Effector memory CD8-positive, alpha-beta T cell (primary cell): ENCODE data around the gene MEMO1.
"Not testable (repeated sequence)": the region's sequence is repeated elsewhere in the genome, so short reads cannot be mapped to it uniquely, and the experiment has no call there.

Experiments
- ATAC-seq: fragments of 150-1000 bp; cut with Tn5 transposase; replicated peaks from 2 replicates; pipeline ENCODE4 v1.10.0; 2021; ENCODE audit warnings: mild to moderate bottlenecking, moderate library complexity
- DNase-seq, 3 experiments: peaks; one replicate each; pipeline ENCODE4 v3.0.0; 2021
- H3K27ac Mint-ChIP-seq, 2 donors: one replicate each; pipeline ENCODE4 v1.8.0; 2022; ENCODE audit warnings: mild to moderate bottlenecking in 2 of 2, mixed read lengths in 2 of 2, moderate library complexity in 2 of 2
- H3K27me3 Mint-ChIP-seq, 2 donors: one replicate each; pipeline ENCODE4 v1.8.0; 2022; ENCODE audit warnings: mixed read lengths in 2 of 2
- H3K36me3 Mint-ChIP-seq: one replicate; pipeline ENCODE4 v1.8.0; 2022; ENCODE audit warnings: mild to moderate bottlenecking, moderate library complexity, mixed read lengths; ENCODE audit not compliant: insufficient read depth
- H3K4me1 Mint-ChIP-seq, 2 donors: one replicate each; pipeline ENCODE4 v1.8.0; 2022; ENCODE audit warnings: low read depth in 2 of 2, mixed read lengths in 2 of 2
- H3K4me3 Mint-ChIP-seq, 2 donors: one replicate each; pipeline ENCODE4 v1.8.0; 2022; ENCODE audit warnings: mild to moderate bottlenecking in 2 of 2, mixed read lengths in 2 of 2, moderate library complexity in 2 of 2
- H3K9me3 Mint-ChIP-seq, 2 donors: one replicate each; pipeline ENCODE4 v1.8.0; 2022; ENCODE audit warnings: mixed read lengths in 2 of 2

Gene MEMO1

GRCh38 chr2:31937741-31938140 is 73.1 kb downstream of the MEMO1 start:
- Mint-ChIP-seq H3K4me3 (no peak overlapping the region), H3K36me3 (peaks cover 4% of the 10 kb centered on the region), H3K9me3 (no peaks in the 10 kb centered on the region), H3K4me1 (peaks cover 5 to 7% of the 10 kb centered on the region in 2 donors), H3K27ac (no peak overlapping the region), H3K27me3 (no peaks in the 10 kb centered on the region)
- no peak for ATAC-seq
- no peak for DNase-seq

- DNase-seq: no peak
- no peak overlapping the region for H3K27ac Mint-ChIP-seq
Observed at GRCh38 chr2:31935370-31935769, 75.4 kb downstream of the MEMO1 start.

DNA sequence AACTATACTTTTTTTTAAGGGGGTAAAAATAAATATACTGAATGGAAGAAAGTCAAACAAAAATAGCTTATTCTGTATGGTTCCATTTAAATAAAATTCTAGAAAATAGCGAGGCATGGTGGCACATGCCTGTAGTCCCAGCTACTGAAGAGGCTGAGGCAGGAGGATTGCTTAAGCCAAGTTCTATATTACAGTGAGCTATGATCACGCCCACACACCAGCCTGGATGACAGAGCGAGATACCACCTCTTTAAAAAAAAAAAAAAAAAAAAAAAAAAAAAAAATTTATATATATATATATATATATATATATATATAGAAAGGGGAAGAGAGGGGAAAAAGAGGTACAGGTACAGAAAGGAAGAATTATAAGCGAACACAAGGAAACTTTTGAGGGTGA is 77.7 kb downstream of the MEMO1 start:
- no peaks in the 10 kb centered on the region for H3K9me3 Mint-ChIP-seq
- H3K27ac Mint-ChIP-seq: peak overlapping the region; percentile 54 to 89
- peaks cover 6 to 11% of the 10 kb centered on the region in 2 donors for H3K4me1 Mint-ChIP-seq
- H3K36me3 Mint-ChIP-seq: no peaks in the 10 kb centered on the region
- ATAC-seq (no peak), DNase-seq (no peak)
- H3K4me3 Mint-ChIP-seq: no peak overlapping the region
- no peaks in the 10 kb centered on the region for H3K27me3 Mint-ChIP-seq

More at GRCh38 chr2:31935370-31935769, 75.4 kb downstream of the MEMO1 start:
- ATAC-seq: no peak
- H3K4me1 Mint-ChIP-seq: peaks cover 6 to 11% of the 10 kb centered on the region in 2 donors
- H3K9me3 Mint-ChIP-seq: no peaks in the 10 kb centered on the region
- no peaks in the 10 kb centered on the region for H3K36me3 Mint-ChIP-seq
- no peaks in the 10 kb centered on the region for H3K27me3 Mint-ChIP-seq
- no peak overlapping the region for H3K4me3 Mint-ChIP-seq

DNA sequence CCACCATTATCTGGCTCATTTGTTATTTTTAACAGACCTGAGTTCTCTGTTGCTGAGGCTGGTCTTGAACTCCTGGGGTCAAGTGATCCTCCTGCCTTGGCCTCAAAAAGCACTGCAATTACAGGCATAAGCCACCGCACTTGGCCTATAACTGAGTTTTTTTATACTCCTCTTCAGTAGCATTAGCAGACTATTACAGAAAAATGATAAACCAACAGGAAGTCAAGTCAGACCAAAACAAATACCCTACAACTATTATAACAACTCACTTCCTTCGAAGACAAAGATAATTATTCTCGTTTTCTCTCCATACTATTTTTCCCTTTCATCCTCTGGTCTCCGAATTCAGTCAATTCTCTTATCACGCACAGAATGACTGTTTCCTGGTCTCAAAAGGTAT is 78.2 kb downstream of the MEMO1 start:
- Mint-ChIP-seq H3K27me3 (no peaks in the 10 kb centered on the region), H3K9me3 (no peaks in the 10 kb centered on the region), H3K4me3 (no peak overlapping the region), H3K36me3 (no peaks in the 10 kb centered on the region), H3K27ac (peak overlapping the region; percentile 54 to 89), H3K4me1 (peaks cover 6 to 11% of the 10 kb centered on the region in 2 donors)
- no peak for ATAC-seq
- no peak for DNase-seq

GRCh38 chr2:31931916-31932315 is 78.9 kb downstream of the MEMO1 start:
- peaks cover 6 to 11% of the 10 kb centered on the region in 2 donors for H3K4me1 Mint-ChIP-seq
- no peak overlapping the region for H3K4me3 Mint-ChIP-seq
- peaks cover 4% of the 10 kb centered on the region for H3K36me3 Mint-ChIP-seq
- peak overlapping the region in 1 of 2 donors; percentile 5 for H3K27ac Mint-ChIP-seq
- no peaks in the 10 kb centered on the region for H3K27me3 Mint-ChIP-seq
- DNase-seq (no peak), ATAC-seq (no peak)
- H3K9me3 Mint-ChIP-seq: no peaks in the 10 kb centered on the region

DNA sequence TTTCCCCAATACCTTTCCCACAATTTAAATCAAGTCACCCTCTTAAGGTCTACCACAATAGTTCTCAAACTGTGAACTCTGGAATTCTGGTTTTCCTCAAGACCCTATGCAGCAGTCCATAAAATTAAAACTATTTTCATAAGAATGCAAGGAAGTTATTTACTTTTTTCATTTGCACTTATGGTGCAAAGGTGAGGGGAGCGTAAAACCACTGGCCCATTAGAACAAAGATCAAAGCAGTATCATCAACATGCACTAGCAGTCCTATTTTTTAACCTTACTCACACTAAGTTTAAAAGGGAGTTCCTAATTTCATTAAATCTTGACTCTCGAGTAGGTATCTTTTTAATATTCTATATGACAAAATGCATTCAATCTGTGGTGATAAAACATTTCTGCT is 85.3 kb downstream of the MEMO1 start:
- no peaks in the 10 kb centered on the region for H3K27me3 Mint-ChIP-seq
- peaks cover 22% of the 10 kb centered on the region for H3K36me3 Mint-ChIP-seq
- no peak for DNase-seq
- peak overlapping the region in 1 of 2 donors; percentile 38 for H3K27ac Mint-ChIP-seq
- no peak overlapping the region for H3K4me3 Mint-ChIP-seq
- H3K4me1 Mint-ChIP-seq: peaks cover 0 to 12% of the 10 kb centered on the region in 2 donors
- H3K9me3 Mint-ChIP-seq: no peaks in the 10 kb centered on the region
- no peak for ATAC-seq

GRCh38 chr2:31923662-31924061 is 87.1 kb downstream of the MEMO1 start:
- no peak for DNase-seq
- Mint-ChIP-seq H3K27ac (no peak overlapping the region), H3K27me3 (no peaks in the 10 kb centered on the region), H3K9me3 (no peaks in the 10 kb centered on the region), H3K36me3 (peaks cover 22% of the 10 kb centered on the region), H3K4me3 (no peak overlapping the region), H3K4me1 (peaks cover 0 to 12% of the 10 kb centered on the region in 2 donors)
- ATAC-seq: no peak

DNA sequence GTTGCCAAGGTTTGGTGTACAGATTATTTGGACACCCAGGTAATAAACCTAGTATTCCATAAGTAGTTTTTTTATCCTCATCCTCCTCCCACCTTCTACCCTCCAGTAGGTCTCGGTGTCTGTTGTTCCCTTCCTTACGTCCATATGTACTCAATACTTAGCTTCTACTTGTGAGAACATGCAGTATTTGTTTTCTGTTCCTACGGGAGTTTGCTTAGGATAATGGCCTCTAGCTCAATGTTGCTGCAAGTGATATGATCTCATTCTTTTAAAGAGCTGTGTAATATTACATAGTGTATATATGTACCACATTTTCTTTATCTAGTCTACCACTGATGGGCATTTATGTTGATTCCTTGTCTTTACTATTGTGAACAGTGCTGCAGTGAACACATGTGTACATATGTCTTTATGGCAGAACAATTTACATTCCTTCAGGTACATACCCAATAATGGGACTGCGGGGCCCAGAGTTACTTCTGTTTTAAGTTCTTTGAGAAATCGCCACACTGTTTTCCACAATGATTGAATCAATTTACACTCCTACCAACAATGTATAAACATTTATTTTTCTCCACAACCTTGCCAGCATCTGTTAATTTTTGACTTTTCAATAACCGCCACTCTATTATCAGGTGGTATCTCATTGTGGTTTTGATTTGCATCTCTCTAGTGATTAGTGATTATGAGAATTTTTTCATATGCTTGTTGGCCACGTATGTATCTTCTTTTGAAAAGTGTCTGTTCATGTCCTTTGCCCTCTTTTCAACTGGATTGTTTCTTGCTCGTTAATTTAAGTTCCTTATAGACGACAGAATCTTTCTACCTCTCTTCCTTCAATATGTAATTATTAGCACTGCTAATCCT is 88.0 kb downstream of the MEMO1 start:
- Mint-ChIP-seq H3K9me3 (no peaks in the 10 kb centered on the region), H3K36me3 (peaks cover 22% of the 10 kb centered on the region), H3K4me3 (no peak overlapping the region), H3K4me1 (peaks cover 0 to 12% of the 10 kb centered on the region in 2 donors), H3K27ac (no peak overlapping the region), H3K27me3 (no peaks in the 10 kb centered on the region)
- DNase-seq (no peak), ATAC-seq (no peak)

- H3K4me1 Mint-ChIP-seq: peaks cover 0 to 12% of the 10 kb centered on the region in 2 donors
- ATAC-seq (no peak), DNase-seq (no peak)
- H3K4me3 Mint-ChIP-seq: no peak overlapping the region
- H3K36me3 Mint-ChIP-seq: peaks cover 9% of the 10 kb centered on the region
- no peak overlapping the region for H3K27ac Mint-ChIP-seq
- H3K9me3 Mint-ChIP-seq: no peaks in the 10 kb centered on the region
- H3K27me3 Mint-ChIP-seq: no peaks in the 10 kb centered on the region
Observed at GRCh38 chr2:31920962-31921361, 89.8 kb downstream of the MEMO1 start.

DNA sequence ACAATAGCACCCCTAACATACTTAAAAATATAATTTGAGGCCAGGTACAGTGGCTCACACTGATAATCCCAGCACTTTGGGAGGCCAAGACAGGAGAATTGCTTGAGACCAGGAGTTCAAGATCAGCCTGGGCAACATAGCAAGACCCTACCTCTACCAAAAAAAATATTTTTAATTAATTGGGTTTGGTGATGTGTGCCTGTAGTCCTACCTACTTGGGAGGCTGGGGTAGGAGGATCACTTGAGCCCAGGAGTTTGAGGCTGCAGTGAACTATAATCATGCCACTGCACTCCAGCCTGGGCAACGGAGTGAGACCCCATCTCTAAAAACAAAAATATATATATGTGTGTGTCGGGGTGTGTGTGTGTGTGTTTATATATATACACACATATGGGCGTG is 91.3 kb downstream of the MEMO1 start:
- Mint-ChIP-seq H3K4me3 (no peak overlapping the region), H3K9me3 (no peaks in the 10 kb centered on the region), H3K27ac (no peak overlapping the region), H3K36me3 (peaks cover 3% of the 10 kb centered on the region), H3K27me3 (no peaks in the 10 kb centered on the region), H3K4me1 (peaks cover 0 to 4% of the 10 kb centered on the region in 2 donors)
- no peak for DNase-seq
- ATAC-seq: no peak

GRCh38 chr2:31909661-31910060 is 101.1 kb downstream of the MEMO1 start:
- Mint-ChIP-seq H3K9me3 (no peaks in the 10 kb centered on the region), H3K4me1 (peaks cover 4 to 23% of the 10 kb centered on the region in 2 donors), H3K27ac (peak overlapping the region in 1 of 2 donors; percentile 38), H3K4me3 (no peak overlapping the region), H3K36me3 (peaks cover 13% of the 10 kb centered on the region), H3K27me3 (no peaks in the 10 kb centered on the region)
- ATAC-seq (no peak), DNase-seq (no peak)

DNA sequence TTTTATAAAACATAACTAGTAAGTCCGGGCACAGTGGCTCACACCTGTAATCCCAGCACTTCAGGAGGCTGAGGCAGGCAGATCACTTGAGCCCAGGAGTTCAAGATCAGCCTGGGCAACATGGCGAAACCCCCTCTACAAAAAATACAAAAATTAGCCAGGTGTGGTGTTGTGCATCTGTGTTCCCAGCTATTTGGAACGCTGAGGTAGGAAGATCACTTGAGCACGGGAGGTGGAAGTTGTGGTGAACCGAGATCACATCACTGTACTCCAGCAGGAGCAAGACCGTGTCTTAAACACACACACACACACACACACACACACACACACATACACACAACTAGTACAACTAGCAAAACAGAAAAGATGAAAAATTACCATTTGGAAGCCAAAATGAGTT is 103.3 kb downstream of the MEMO1 start:
- Mint-ChIP-seq H3K4me1 (peaks cover 8 to 28% of the 10 kb centered on the region in 2 donors), H3K36me3 (peaks cover 17% of the 10 kb centered on the region)
- not testable (repeated sequence) for DNase-seq, H3K4me3 Mint-ChIP-seq, H3K27ac Mint-ChIP-seq, H3K9me3 Mint-ChIP-seq, H3K27me3 Mint-ChIP-seq, ATAC-seq

GRCh38 chr2:31903109-31903780 is 107.6 kb downstream of the MEMO1 start:
- H3K27me3 Mint-ChIP-seq: no peaks in the 10 kb centered on the region
- no peak for ATAC-seq
- peaks cover 3 to 5% of the 10 kb centered on the region in 2 donors for H3K9me3 Mint-ChIP-seq
- H3K4me3 Mint-ChIP-seq: no peak overlapping the region
- peak overlapping the region; percentile 42 to 73 for H3K27ac Mint-ChIP-seq
- peaks cover 34% of the 10 kb centered on the region for H3K36me3 Mint-ChIP-seq
- peaks cover 4 to 16% of the 10 kb centered on the region in 2 donors for H3K4me1 Mint-ChIP-seq
- no peak for DNase-seq

DNA sequence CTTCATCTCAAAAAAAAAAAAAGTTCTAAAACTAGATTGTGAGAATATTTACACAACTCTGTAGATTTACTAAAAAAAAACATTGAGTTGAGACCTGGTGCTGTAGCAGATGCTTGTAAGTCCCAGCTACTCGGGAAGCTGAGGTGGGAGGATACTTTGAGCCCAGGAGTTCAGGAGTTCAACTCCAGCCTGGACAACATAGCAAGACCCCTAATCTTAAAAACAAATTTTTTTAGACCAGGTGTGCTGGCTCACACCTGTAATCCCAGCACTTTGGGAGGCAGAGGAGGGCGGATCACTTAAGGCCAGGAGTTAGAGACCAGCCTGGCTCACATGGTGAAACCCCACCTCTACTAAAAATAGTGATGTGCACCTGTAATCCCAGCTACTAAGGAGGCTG is 108.9 kb downstream of the MEMO1 start:
- no peak for DNase-seq
- peaks cover 7 to 11% of the 10 kb centered on the region in 2 donors for H3K9me3 Mint-ChIP-seq
- H3K4me3 Mint-ChIP-seq: no peak overlapping the region
- H3K27me3 Mint-ChIP-seq: no peaks in the 10 kb centered on the region
- no peak overlapping the region for H3K27ac Mint-ChIP-seq
- H3K4me1 Mint-ChIP-seq: peaks cover 4 to 14% of the 10 kb centered on the region in 2 donors
- H3K36me3 Mint-ChIP-seq: peaks cover 28% of the 10 kb centered on the region
- ATAC-seq: no peak
